Effector CD4-positive, alpha-beta T cell (primary cell): ENCODE results near the gene GPR78.
"Not testable (repeated sequence)": the region's sequence is repeated elsewhere in the genome, so short reads cannot be mapped to it uniquely, and the experiment has no call there.

Source experiments
- DNase-seq: peaks from one replicate; pipeline ENCODE4 v3.0.0-alpha.2; 2020

Gene GPR78

GRCh38 chr4:8618421-8618820 lies 38.2 kb downstream of the GPR78 start:
- DNase-seq, result no peak

- DNase-seq, result no peak
Measured at GRCh38 chr4:8618961-8619720, 38.9 kb downstream of the GPR78 start.

- DNase-seq, result not testable (repeated sequence)
Measured at GRCh38 chr4:8621135-8621534, 40.9 kb downstream of the GPR78 start.

- DNase-seq, result not testable (repeated sequence)
Measured at GRCh38 chr4:8624601-8625272, 44.5 kb downstream of the GPR78 start.

- not testable (repeated sequence) for DNase-seq
Measured at GRCh38 chr4:8630240-8630905, 50.2 kb downstream of the GPR78 start.

GRCh38 chr4:8631896-8632295 lies 51.7 kb downstream of the GPR78 start:
- DNase-seq, result not testable (repeated sequence)

- not testable (repeated sequence) for DNase-seq
Measured at GRCh38 chr4:8634773-8635172, 54.6 kb downstream of the GPR78 start.

GRCh38 chr4:8635897-8636554 lies 55.8 kb downstream of the GPR78 start:
- DNase-seq, result not testable (repeated sequence)
